Activated CD8-positive, alpha-beta memory T cell treated with anti-CD3 and anti-CD28 coated beads, Interleukin-2, amount 10 ng/mL, durations not matched to agents 7 days and 5 days (primary cell): ENCODE measurements around the gene ITPR3. TPM values are rescaled to one million over a fixed set of nuclear protein-coding genes. Genes with fewer than 3 reads are reported as not detected.

ENCODE experiments used
- ATAC-seq: fragments of 150-1000 bp; cut with Tn5 transposase; one replicate; pipeline ENCODE4 v1.10.0; 2021; ENCODE audit warnings: moderate library complexity
- CTCF ChIA-PET: fragments of 350-600 bp; sonication (Branson Sonifier 250); formaldehyde crosslinking; loops from one replicate; lab custom pipeline; 2021; ENCODE audit warnings: antibody characterized with exemption; lab: Charles Lee
- DNase-seq: peaks from one replicate; pipeline ENCODE4 v3.0.0-alpha.2; 2020
- H3K27ac Mint-ChIP-seq: one replicate; pipeline ENCODE4 v1.8.0; 2021; ENCODE audit warnings: mild to moderate bottlenecking, mixed read lengths
- H3K27me3 Mint-ChIP-seq: one replicate; pipeline ENCODE4 v1.8.0; 2021; ENCODE audit warnings: mixed read lengths
- H3K36me3 Mint-ChIP-seq: one replicate; pipeline ENCODE4 v1.8.0; 2021; ENCODE audit warnings: mild to moderate bottlenecking, mixed read lengths
- H3K4me1 Mint-ChIP-seq: one replicate; pipeline ENCODE4 v1.8.0; 2021; ENCODE audit warnings: mixed read lengths
- H3K4me3 Mint-ChIP-seq: one replicate; pipeline ENCODE4 v1.8.0; 2021; ENCODE audit warnings: mild to moderate bottlenecking, moderate library complexity, mixed read lengths
- H3K9me3 Mint-ChIP-seq: one replicate; pipeline ENCODE4 v1.8.0; 2022; ENCODE audit warnings: low read depth, mixed read lengths
- total RNA-seq, 2 experiments: library from RNA; stranded (reverse); gene quantifications; one replicate each; pipeline ENCODE4 v1.2.3, GENCODE V29; 2021

ITPR3 gene
- total RNA-seq, 2 experiments from 2014 or later: 44.9 to 71.3 TPM

GRCh38 chr6:33662318-33662717 lies 41.2 kb downstream of the ITPR3 start:
- no peak overlapping the region for H3K4me3 Mint-ChIP-seq
- no peak overlapping the region for H3K27ac Mint-ChIP-seq
- no peaks in the 10 kb centered on the region for H3K4me1 Mint-ChIP-seq
- peaks cover 10% of the 10 kb centered on the region for H3K36me3 Mint-ChIP-seq
- DNase-seq (no peak), ATAC-seq (no peak)
- CTCF ChIA-PET: interaction anchor here (1.1 kb wide), 1 partner anchor 54 kb away, joined by 3 read pairs; no protein-coding TSS in a partner anchor
- no peaks in the 10 kb centered on the region for H3K9me3 Mint-ChIP-seq
- no peaks in the 10 kb centered on the region for H3K27me3 Mint-ChIP-seq

DNA sequence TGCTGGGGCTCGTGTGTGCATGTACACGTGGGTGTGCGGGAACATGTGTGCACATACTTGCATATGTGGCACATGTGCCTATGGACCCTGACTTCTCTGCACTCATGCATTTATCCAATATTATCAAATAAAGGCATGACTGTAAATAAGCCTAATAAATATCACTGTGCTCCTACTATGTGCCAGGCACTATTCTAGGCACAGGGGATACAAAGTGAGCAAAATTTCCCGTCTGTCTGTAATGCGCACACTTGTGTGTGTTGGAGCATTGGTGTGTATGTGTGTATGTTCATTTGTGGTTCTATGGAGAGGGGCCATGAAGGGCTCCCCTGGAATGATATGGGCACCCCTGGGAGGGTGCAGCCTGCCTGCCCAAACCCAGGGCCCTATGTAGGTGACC lies 41.9 kb downstream of the ITPR3 start:
- ATAC-seq (no peak), DNase-seq (no peak)
- Mint-ChIP-seq H3K4me1 (no peaks in the 10 kb centered on the region), H3K36me3 (peaks cover 12% of the 10 kb centered on the region), H3K9me3 (no peaks in the 10 kb centered on the region), H3K27ac (no peak overlapping the region), H3K27me3 (no peaks in the 10 kb centered on the region), H3K4me3 (no peak overlapping the region)
- CTCF ChIA-PET: no interaction called here

GRCh38 chr6:33663727-33664449 lies 42.8 kb downstream of the ITPR3 start:
- DNase-seq (no peak), ATAC-seq (no peak)
- peaks cover 17% of the 10 kb centered on the region for H3K36me3 Mint-ChIP-seq
- CTCF ChIA-PET: interaction anchor here (0.6 kb wide), 1 partner anchor 328 kb away, joined by 3 read pairs; no protein-coding TSS in a partner anchor
- peaks cover 5% of the 10 kb centered on the region for H3K4me1 Mint-ChIP-seq
- no peak overlapping the region for H3K4me3 Mint-ChIP-seq
- peak overlapping the region; percentile 54 for H3K27ac Mint-ChIP-seq
- H3K27me3 Mint-ChIP-seq: no peaks in the 10 kb centered on the region
- no peaks in the 10 kb centered on the region for H3K9me3 Mint-ChIP-seq

GRCh38 chr6:33664506-33665057 lies 43.5 kb downstream of the ITPR3 start:
- Mint-ChIP-seq H3K9me3 (no peaks in the 10 kb centered on the region), H3K36me3 (peaks cover 21% of the 10 kb centered on the region), H3K27ac (no peak overlapping the region), H3K27me3 (no peaks in the 10 kb centered on the region), H3K4me1 (peaks cover 5% of the 10 kb centered on the region), H3K4me3 (no peak overlapping the region)
- CTCF ChIA-PET: no interaction called here
- DNase-seq (no peak), ATAC-seq (no peak)

DNA sequence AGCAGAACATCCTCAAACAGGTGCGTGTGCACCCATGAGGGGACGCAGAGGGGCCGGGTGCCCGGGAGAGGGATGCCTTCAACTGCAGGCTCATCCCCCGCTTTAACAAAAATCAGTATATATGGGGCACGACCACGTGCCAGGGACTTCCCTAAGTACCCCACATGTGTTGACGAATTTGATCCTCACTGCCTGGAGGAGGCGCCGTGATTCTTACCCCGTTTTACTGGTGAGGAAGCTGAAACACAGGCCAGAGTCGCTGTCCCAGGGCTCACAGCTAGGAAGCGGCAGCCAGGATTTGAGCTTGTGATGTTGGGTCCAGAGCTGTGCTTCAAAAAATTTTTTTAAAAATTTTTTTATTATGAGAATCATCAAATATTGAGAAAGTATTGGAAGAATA lies 44.8 kb downstream of the ITPR3 start:
- peaks cover 27% of the 10 kb centered on the region for H3K36me3 Mint-ChIP-seq
- H3K27me3 Mint-ChIP-seq: no peaks in the 10 kb centered on the region
- no peak overlapping the region for H3K4me3 Mint-ChIP-seq
- ATAC-seq (no peak), DNase-seq (no peak)
- CTCF ChIA-PET: interaction anchor here (0.8 kb wide), 1 partner anchor 17 kb away, joined by 3 read pairs; no protein-coding TSS in a partner anchor
- H3K9me3 Mint-ChIP-seq: no peaks in the 10 kb centered on the region
- H3K4me1 Mint-ChIP-seq: peaks cover 5% of the 10 kb centered on the region
- no peak overlapping the region for H3K27ac Mint-ChIP-seq

- no peak overlapping the region for H3K4me3 Mint-ChIP-seq
- H3K9me3 Mint-ChIP-seq: no peaks in the 10 kb centered on the region
- H3K27ac Mint-ChIP-seq: no peak overlapping the region
- H3K4me1 Mint-ChIP-seq: peaks cover 5% of the 10 kb centered on the region
- CTCF ChIA-PET: no interaction called here
- DNase-seq (no peak), ATAC-seq (no peak)
- peaks cover 26% of the 10 kb centered on the region for H3K36me3 Mint-ChIP-seq
- H3K27me3 Mint-ChIP-seq: no peaks in the 10 kb centered on the region
Observed at GRCh38 chr6:33667072-33667471, 46.0 kb downstream of the ITPR3 start.

DNA sequence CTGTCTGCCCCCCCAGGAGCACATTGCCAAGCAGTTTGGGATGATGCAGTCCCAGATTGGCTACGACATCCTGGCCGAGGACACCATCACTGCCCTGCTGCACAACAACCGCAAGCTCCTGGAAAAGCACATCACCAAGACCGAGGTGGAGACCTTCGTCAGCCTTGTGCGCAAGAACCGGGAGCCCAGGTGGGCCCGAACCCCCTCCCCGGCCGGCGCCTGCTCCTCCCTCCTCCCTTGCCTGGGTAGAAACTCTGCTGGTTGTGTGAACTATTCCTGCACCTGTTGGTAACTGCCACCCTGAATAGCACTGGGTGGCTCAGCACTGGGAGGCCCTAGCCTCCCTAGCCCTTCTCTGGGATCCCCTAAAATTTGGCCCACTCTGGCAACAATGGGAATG lies 46.7 kb downstream of the ITPR3 start:
- Mint-ChIP-seq H3K4me1 (peaks cover 5% of the 10 kb centered on the region), H3K27me3 (no peaks in the 10 kb centered on the region), H3K4me3 (no peak overlapping the region), H3K27ac (no peak overlapping the region), H3K36me3 (peaks cover 26% of the 10 kb centered on the region), H3K9me3 (no peaks in the 10 kb centered on the region)
- ATAC-seq (no peak), DNase-seq (no peak)
- CTCF ChIA-PET: no interaction called here

DNA sequence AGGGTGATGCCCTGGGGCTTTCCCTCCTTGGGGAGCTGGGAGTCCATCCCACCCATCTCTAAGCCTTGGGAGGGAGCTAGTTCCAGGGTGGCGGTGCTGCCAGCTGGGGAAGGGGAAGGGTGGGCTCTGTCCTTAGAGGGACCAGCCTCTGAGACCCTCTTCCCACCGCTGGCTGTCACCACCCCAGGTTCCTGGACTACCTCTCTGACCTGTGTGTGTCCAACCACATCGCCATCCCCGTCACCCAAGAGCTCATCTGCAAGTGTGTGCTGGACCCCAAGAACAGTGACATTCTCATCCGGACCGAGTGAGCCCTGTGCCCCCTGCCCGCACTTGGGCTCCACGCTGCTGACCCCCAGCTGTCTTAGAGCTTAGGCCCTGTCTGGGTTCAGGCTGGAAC lies 47.2 kb downstream of the ITPR3 start:
- Mint-ChIP-seq H3K4me1 (peaks cover 5% of the 10 kb centered on the region), H3K4me3 (no peak overlapping the region), H3K9me3 (no peaks in the 10 kb centered on the region), H3K36me3 (peaks cover 27% of the 10 kb centered on the region), H3K27ac (no peak overlapping the region), H3K27me3 (no peaks in the 10 kb centered on the region)
- DNase-seq: no peak
- CTCF ChIA-PET: no interaction called here
- no peak for ATAC-seq

DNA sequence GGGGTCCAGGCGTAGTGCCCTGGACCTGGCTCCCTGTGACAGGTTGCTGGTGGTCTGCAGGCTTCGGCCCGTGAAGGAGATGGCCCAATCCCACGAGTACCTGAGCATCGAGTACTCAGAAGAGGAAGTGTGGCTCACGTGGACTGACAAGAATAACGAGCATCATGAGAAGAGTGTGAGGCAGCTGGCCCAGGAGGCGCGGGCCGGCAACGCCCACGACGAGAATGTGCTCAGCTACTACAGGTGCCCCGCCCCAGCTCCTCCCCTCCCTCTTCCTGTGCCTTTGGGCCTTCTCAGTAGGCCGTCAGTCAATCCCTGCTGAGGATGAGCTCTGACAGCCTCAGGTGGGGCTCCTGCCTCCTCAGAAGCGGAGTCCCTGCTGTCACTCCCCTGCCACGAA lies 47.8 kb downstream of the ITPR3 start:
- Mint-ChIP-seq H3K4me3 (no peak overlapping the region), H3K27ac (peak overlapping the region; percentile 23), H3K4me1 (peaks cover 5% of the 10 kb centered on the region), H3K9me3 (no peaks in the 10 kb centered on the region), H3K36me3 (peaks cover 30% of the 10 kb centered on the region), H3K27me3 (no peaks in the 10 kb centered on the region)
- CTCF ChIA-PET: no interaction called here
- ATAC-seq (no peak), DNase-seq (no peak)

DNA sequence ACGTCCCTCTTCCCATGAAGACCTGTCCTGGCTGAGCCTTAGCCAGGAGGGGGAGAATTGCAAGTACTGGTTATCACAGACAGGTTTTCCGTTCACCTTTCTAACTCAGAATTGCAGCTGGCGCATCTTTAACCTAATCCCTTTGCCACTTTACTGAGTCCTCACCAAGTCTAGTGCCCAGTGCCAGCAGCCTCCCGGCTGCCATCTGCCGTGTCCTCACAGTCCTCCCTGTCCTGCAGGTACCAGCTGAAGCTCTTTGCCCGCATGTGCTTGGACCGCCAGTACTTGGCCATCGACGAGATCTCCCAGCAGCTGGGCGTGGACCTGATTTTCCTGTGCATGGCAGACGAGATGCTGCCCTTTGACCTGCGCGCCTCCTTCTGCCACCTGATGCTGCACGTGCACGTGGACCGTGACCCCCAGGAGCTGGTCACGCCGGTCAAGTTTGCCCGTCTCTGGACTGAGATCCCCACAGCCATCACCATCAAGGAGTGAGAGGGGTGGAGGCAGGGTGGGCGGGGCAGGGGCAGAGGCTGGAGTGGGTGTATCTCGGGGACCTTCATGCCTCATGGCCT lies 49.1 kb downstream of the ITPR3 start:
- ATAC-seq (no peak), DNase-seq (no peak)
- Mint-ChIP-seq H3K36me3 (peaks cover 34% of the 10 kb centered on the region), H3K9me3 (no peaks in the 10 kb centered on the region), H3K4me1 (peaks cover 5% of the 10 kb centered on the region), H3K27me3 (no peaks in the 10 kb centered on the region), H3K4me3 (no peak overlapping the region), H3K27ac (no peak overlapping the region)
- CTCF ChIA-PET: interaction anchor here (0.9 kb wide), 1 partner anchor 30 kb away, joined by 4 read pairs; no protein-coding TSS in a partner anchor

- CTCF ChIA-PET: interaction anchor here (1.0 to 1.5 kb wide), 2 partner anchors 29 to 277 kb away, joined by 3 to 5 read pairs; no protein-coding TSS in a partner anchor
- Mint-ChIP-seq H3K4me3 (no peak overlapping the region), H3K27me3 (no peaks in the 10 kb centered on the region), H3K27ac (no peak overlapping the region), H3K4me1 (peaks cover 5% of the 10 kb centered on the region), H3K36me3 (peaks cover 34% of the 10 kb centered on the region), H3K9me3 (no peaks in the 10 kb centered on the region)
- no peak for DNase-seq
- no peak for ATAC-seq
Observed at GRCh38 chr6:33670971-33671743, 50.0 kb downstream of the ITPR3 start.

DNA sequence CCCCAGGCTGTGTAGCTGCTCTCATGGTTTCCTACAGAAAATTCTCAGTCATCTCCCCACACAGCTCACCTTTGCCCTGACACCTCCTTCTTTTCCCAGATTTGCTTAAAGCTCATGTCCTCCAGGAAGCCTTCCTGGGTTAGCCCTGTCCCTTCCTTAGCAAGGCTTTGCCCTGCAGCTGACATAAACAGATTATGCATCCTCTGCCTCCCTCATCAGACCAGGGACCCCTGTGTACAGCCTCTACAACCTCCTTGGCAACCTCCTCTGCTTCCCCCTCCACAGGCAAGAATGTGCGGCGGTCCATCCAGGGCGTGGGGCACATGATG lies 50.6 kb downstream of the ITPR3 start:
- H3K36me3 Mint-ChIP-seq: peaks cover 30% of the 10 kb centered on the region
- no peaks in the 10 kb centered on the region for H3K9me3 Mint-ChIP-seq
- ATAC-seq (no peak), DNase-seq (no peak)
- H3K4me3 Mint-ChIP-seq: no peak overlapping the region
- H3K4me1 Mint-ChIP-seq: peaks cover 5% of the 10 kb centered on the region
- H3K27ac Mint-ChIP-seq: no peak overlapping the region
- no peaks in the 10 kb centered on the region for H3K27me3 Mint-ChIP-seq
- CTCF ChIA-PET: interaction anchor here (1.0 to 1.5 kb wide), 2 partner anchors 29 to 277 kb away, joined by 3 to 5 read pairs; no protein-coding TSS in a partner anchor

DNA sequence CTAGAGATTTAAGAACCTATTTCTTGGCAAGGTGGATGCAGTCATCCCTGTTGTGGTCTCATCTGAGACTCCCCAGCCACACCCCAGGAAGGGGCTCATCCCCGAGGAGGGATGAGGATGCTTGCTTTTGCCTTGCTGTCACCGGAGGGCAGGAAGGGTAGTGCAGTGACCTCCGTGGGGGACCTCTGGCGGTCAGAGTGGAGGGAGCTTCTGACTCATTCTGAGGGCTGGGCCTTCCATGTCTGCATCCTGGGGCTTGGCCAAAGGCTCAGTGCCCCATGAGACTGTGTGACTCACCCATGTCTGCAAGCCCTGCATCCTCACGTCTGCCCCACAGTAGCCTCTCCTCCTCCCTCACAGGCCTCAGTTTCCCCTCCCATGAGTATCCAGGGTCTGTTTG lies 51.7 kb downstream of the ITPR3 start:
- DNase-seq (no peak), ATAC-seq (no peak)
- no peak overlapping the region for H3K4me3 Mint-ChIP-seq
- H3K27me3 Mint-ChIP-seq: no peaks in the 10 kb centered on the region
- peaks cover 33% of the 10 kb centered on the region for H3K36me3 Mint-ChIP-seq
- no peak overlapping the region for H3K27ac Mint-ChIP-seq
- CTCF ChIA-PET: interaction anchor here (1.5 kb wide), 1 partner anchor 28 kb away, joined by 5 read pairs; no protein-coding TSS in a partner anchor
- peaks cover 5% of the 10 kb centered on the region for H3K4me1 Mint-ChIP-seq
- no peaks in the 10 kb centered on the region for H3K9me3 Mint-ChIP-seq
